Osteoblast (primary cell): ENCODE results near the gene TMEM238. TPM values are rescaled to one million over a fixed set of nuclear protein-coding genes. Genes with fewer than 3 reads are reported as not detected.

Experiments
- DNase-seq: peaks from one replicate; pipeline ENCODE4 v3.0.0; 2011; ENCODE audit warnings: low spot score, mixed read lengths; ENCODE audit not compliant: insufficient read length; ENCODE audit errors: missing footprints
- H2AFZ ChIP-seq: 2 replicates; pipeline ENCODE4 v1.6.0; 2011; ENCODE audit warnings: mild to moderate bottlenecking, low read length
- H3K27ac ChIP-seq: 2 replicates; pipeline ENCODE4 v1.5.1; 2011; ENCODE audit warnings: mild to moderate bottlenecking, low read depth, low read length, moderate library complexity
- H3K27me3 ChIP-seq: 2 replicates; pipeline ENCODE4 v1.6.0; 2012; ENCODE audit warnings: mild to moderate bottlenecking, control low read depth, inconsistent platforms, low read length, moderate library complexity; ENCODE audit not compliant: insufficient read depth
- H3K36me3 ChIP-seq: 2 replicates; pipeline ENCODE4 v1.5.1; 2011; ENCODE audit warnings: mild to moderate bottlenecking, low read length, control low read depth, moderate library complexity; ENCODE audit not compliant: insufficient read depth
- H3K4me1 ChIP-seq: 2 replicates; pipeline ENCODE4 v1.5.1; 2011; ENCODE audit warnings: mild to moderate bottlenecking, low read length, control low read depth, moderate library complexity; ENCODE audit not compliant: insufficient read depth
- H3K4me2 ChIP-seq: 2 replicates; pipeline ENCODE4 v1.6.0; 2011; ENCODE audit warnings: mild to moderate bottlenecking, low read length; ENCODE audit not compliant: insufficient read depth
- H3K4me3 ChIP-seq: fragments of 200-600 bp; sonication (generic); 3 replicates; pipeline ENCODE4 v1.5.1; 2012; ENCODE audit warnings: mild to moderate bottlenecking, low read length, inconsistent platforms; ENCODE audit not compliant: insufficient read depth
- H3K79me2 ChIP-seq: 2 replicates; pipeline ENCODE4 v1.6.0; 2012; ENCODE audit warnings: mild to moderate bottlenecking, low read length, control low read depth, inconsistent platforms; ENCODE audit not compliant: insufficient read depth
- H3K9me3 ChIP-seq: 2 replicates; pipeline ENCODE4 v1.5.1; 2011; ENCODE audit warnings: low read depth, low read length, control low read depth
- H4K20me1 ChIP-seq: 2 replicates; pipeline ENCODE4 v1.6.0; 2012; ENCODE audit warnings: mild to moderate bottlenecking, low read length, control low read depth; ENCODE audit not compliant: insufficient read depth
- CTCF ChIP-seq: IDR thresholded peaks from 2 replicates; pipeline ENCODE4 v1.5.1; 2011; ENCODE audit warnings: mild to moderate bottlenecking, low read depth, low read length, moderate library complexity; ENCODE audit errors: extremely low read depth
- total RNA-seq: library from RNA; depleted of rRNA; stranded (reverse); fragments of >200 nt; gene quantifications from 2 replicates; pipeline ENCODE4 v1.2.3, GENCODE V29; 2012

Gene TMEM238
- total RNA-seq, 1 donor: not detected

DNA sequence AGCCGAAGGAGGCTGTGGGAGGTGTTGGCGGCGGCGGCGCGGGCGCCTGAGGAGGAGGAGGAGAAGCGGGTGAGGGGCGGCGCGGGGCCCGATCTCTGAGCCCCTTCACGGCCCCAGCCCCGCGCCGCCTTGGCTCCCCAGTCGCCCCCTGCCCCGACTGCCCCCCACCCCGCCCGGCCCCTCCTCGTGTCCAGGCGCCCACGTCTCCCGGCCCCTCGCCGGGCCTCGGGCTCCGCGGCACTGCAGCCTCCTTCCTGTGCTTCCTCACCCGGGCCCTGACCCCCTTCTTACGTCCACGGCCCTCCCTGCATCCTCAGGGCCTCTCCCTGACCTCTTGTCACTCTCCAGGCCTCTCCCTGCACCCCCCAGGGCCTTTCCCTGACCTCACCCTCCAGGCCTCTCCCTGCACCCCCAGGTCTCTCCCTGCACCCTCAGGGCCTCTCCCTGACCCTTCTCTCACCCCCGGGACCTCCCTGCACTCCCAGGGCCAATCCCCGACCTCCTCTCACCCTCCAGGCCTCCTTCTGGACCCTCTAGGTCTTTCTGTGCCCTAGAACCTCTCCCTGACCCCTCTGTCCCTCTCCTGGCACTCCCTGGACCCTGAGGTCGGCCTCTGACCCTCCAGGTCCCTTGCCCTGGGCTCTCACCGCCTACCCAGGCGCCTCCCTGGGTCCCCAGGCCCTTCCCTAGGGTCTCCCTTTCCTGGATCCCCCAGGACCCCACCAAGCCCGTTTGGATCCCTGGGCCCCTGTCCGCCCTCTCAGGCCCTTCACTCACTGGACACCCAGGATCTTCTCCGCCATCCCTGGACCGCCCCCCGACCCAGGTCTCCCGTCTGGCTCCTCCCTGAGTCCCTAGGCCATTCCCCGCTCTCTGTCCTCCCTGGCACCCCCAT, 44.0 kb downstream of the TMEM238 start:
- H3K36me3 ChIP-seq: peaks cover 4% of the 10 kb centered on the region
- TF ChIP-seq CTCF: no peak
- H3K9me3 ChIP-seq: no peaks in the 10 kb centered on the region
- peak overlapping the region; percentile 75 for H3K27ac ChIP-seq
- no peak overlapping the region for H2AFZ ChIP-seq
- H4K20me1 ChIP-seq: peaks cover 8% of the 10 kb centered on the region
- peaks cover 9% of the 10 kb centered on the region for H3K79me2 ChIP-seq
- H3K4me2 ChIP-seq: peak overlapping the region; percentile 83
- H3K4me1 ChIP-seq: peaks cover 15% of the 10 kb centered on the region
- H3K27me3 ChIP-seq: peaks cover 12% of the 10 kb centered on the region
- peak overlapping the region; percentile 80 for H3K4me3 ChIP-seq
- peak; percentile 88 for DNase-seq

GRCh38 chr19:55339105-55339888, 44.8 kb downstream of the TMEM238 start, which contains the start of gene KMT5C:
Gene KMT5C (plus strand): TSS chr19:55339876. CDS start chr19:55341937, 2,061 bp downstream.
- H4K20me1 ChIP-seq: peaks cover 8% of the 10 kb centered on the region
- peaks cover 15% of the 10 kb centered on the region for H3K4me1 ChIP-seq
- H3K36me3 ChIP-seq: peaks cover 4% of the 10 kb centered on the region
- peak; percentile 32 for TF ChIP-seq CTCF
- peak within 1 kb of the TSS; percentile 84 for H2AFZ ChIP-seq
- H3K4me2 ChIP-seq: peak within 1 kb of the TSS; percentile 92
- peaks cover 12% of the 10 kb centered on the region for H3K27me3 ChIP-seq
- H3K27ac ChIP-seq: peak within 1 kb of the TSS; percentile 90
- H3K79me2 ChIP-seq: peaks cover 9% of the 10 kb centered on the region
- no peaks in the 10 kb centered on the region for H3K9me3 ChIP-seq
- peak; percentile 100 for DNase-seq
- peak within 1 kb of the TSS; percentile 80 for H3K4me3 ChIP-seq

DNA sequence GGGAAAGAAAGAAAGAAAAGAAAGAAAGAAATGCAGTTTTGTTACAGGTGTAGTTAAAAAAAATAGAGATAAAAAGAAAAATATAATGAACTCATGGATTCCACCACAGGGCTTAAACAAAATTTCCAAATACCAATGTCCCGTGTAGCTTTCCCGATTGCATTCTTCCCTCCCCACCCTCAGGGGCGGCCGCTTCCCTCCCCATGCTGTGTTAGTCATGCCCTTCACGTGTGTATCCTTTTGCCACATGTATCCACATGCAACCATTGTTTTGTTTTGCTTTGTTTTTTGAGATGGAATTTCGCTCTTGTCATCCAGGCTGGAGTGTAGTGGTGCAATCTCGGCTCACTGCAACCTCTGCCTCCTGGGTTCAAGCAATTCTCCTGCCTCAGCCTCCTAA, 48.0 kb downstream of the TMEM238 start:
- no peak for TF ChIP-seq CTCF
- peak; percentile 13 for DNase-seq
- Histone ChIP-seq H3K4me2 (no peak overlapping the region), H3K79me2 (peaks cover 9% of the 10 kb centered on the region), H3K36me3 (no peaks in the 10 kb centered on the region), H3K4me3 (no peak overlapping the region), H3K4me1 (peaks cover 12% of the 10 kb centered on the region), H3K27ac (no peak overlapping the region), H4K20me1 (no peaks in the 10 kb centered on the region), H3K27me3 (peaks cover 18% of the 10 kb centered on the region), H2AFZ (no peak overlapping the region), H3K9me3 (no peaks in the 10 kb centered on the region)
